NCI-H2196 treated with DMSO at 0.1 percent for 48 hours (cell line): ENCODE results near the gene MRPS14.
"Not testable (repeated sequence)": the region's sequence is repeated elsewhere in the genome, so short reads cannot be mapped to it uniquely, and the experiment has no call there.

Source experiments
- DNase-seq: peaks from one replicate; lab custom pipeline; 2025; ENCODE audit not compliant: unreplicated experiment; lab: John Stamatoyannopoulos, UW

Gene MRPS14

GRCh38 chr1:175024773-175025172, 1.5 kb upstream of the MRPS14 start:
- no peak for DNase-seq

GRCh38 chr1:175023922-175024242, 657 bp upstream of the MRPS14 start:
- DNase-seq = not testable (repeated sequence)

- DNase-seq = no peak
These were observed 3.7 kb downstream of the MRPS14 start for GRCh38 chr1:175019524-175019923.

- DNase-seq = no peak
These were observed 8.0 kb downstream of the MRPS14 start for GRCh38 chr1:175015243-175015642.

- no peak for DNase-seq
These were observed 9.8 kb downstream of the MRPS14 start for GRCh38 chr1:175013445-175013844.

- no peak for DNase-seq
These were observed 13.7 kb downstream of the MRPS14 start for GRCh38 chr1:175009532-175009931.

GRCh38 chr1:175005085-175005783, 18.0 kb downstream of the MRPS14 start:
- DNase-seq = no peak

- DNase-seq = no peak
These were observed 19.7 kb downstream of the MRPS14 start for GRCh38 chr1:175003521-175003920.

GRCh38 chr1:175002910-175003517, 20.2 kb downstream of the MRPS14 start:
- no peak for DNase-seq

- DNase-seq = no peak
These were observed 22.5 kb downstream of the MRPS14 start for GRCh38 chr1:175000697-175001187.

GRCh38 chr1:174999936-175000696, 23.1 kb downstream of the MRPS14 start, which contains the start of gene CACYBP:
TSS of gene CACYBP (plus strand) at chr1:174999947. CDS start at chr1:175000181, 234 bp downstream.
- DNase-seq = no peak

GRCh38 chr1:174999216-174999935, 23.8 kb downstream of the MRPS14 start:
- peak; percentile 99 for DNase-seq

GRCh38 chr1:174998569-174999215, 24.5 kb downstream of the MRPS14 start:
- DNase-seq = peak; percentile 61

GRCh38 chr1:174997041-174997440, 26.2 kb downstream of the MRPS14 start:
- DNase-seq = no peak

- no peak for DNase-seq
These were observed 26.7 kb downstream of the MRPS14 start for GRCh38 chr1:174996476-174996875.

GRCh38 chr1:174995916-174996315, 27.3 kb downstream of the MRPS14 start:
- no peak for DNase-seq

GRCh38 chr1:174995121-174995520, 28.1 kb downstream of the MRPS14 start:
- no peak for DNase-seq

- DNase-seq = no peak
These were observed 31.8 kb downstream of the MRPS14 start for GRCh38 chr1:174991473-174991872.

GRCh38 chr1:174990382-174990999, 32.7 kb downstream of the MRPS14 start:
- DNase-seq = peak; percentile 72

- no peak for DNase-seq
These were observed 33.5 kb downstream of the MRPS14 start for GRCh38 chr1:174989536-174990220.
